Liver (tissue), 9 donors: ENCODE measurements around the gene PEX6. TPM values are rescaled to one million over a fixed set of nuclear protein-coding genes. Genes with fewer than 3 reads are reported as not detected.

Experiments
- DNase-seq: peaks from one replicate; pipeline ENCODE4 v3.0.0-alpha.2; 2017; ENCODE audit warnings: low spot score
- H3K27ac ChIP-seq, 2 donors: one replicate each; pipeline ENCODE4 v1.7.0; 2013; ENCODE audit warnings: inconsistent platforms in 2 of 2, low read length in 2 of 2, control low read depth in 1 of 2, low read depth in 1 of 2, mild to moderate bottlenecking in 1 of 2
- H3K27me3 ChIP-seq, 4 donors: one replicate each; pipeline versions ENCODE4 v1.6.1 to v1.7.0; 2013; ENCODE audit warnings: low read length in 3 of 4, inconsistent platforms in 1 of 4, mild to moderate bottlenecking in 1 of 4, moderate library complexity in 1 of 4; ENCODE audit not compliant: control insufficient read depth in 4 of 4, insufficient read depth in 4 of 4
- H3K36me3 ChIP-seq, 4 donors: one replicate each; pipeline versions ENCODE4 v1.6.1 to v1.7.0; 2013; ENCODE audit warnings: low read length in 3 of 4, mild to moderate bottlenecking in 3 of 4, low read depth in 1 of 4, moderate library complexity in 1 of 4; ENCODE audit not compliant: control insufficient read depth in 4 of 4, insufficient read depth in 3 of 4
- H3K4me1 ChIP-seq, 4 donors: one replicate each; pipeline versions ENCODE4 v1.6.1 to v1.7.0; 2013; ENCODE audit warnings: low read length in 3 of 4, mild to moderate bottlenecking in 3 of 4, moderate library complexity in 1 of 4; ENCODE audit not compliant: control insufficient read depth in 4 of 4, insufficient read depth in 4 of 4
- H3K4me3 ChIP-seq, 3 donors: one replicate each; pipeline versions ENCODE4 v1.6.1 to v1.7.0; 2013; ENCODE audit warnings: low read length in 3 of 3, control low read depth in 1 of 3, low read depth in 1 of 3, mild to moderate bottlenecking in 1 of 3
- H3K9ac ChIP-seq, 2 donors: one replicate each; pipeline ENCODE4 v1.7.0; 2013; ENCODE audit warnings: low read length in 2 of 2, mild to moderate bottlenecking in 2 of 2, moderate library complexity in 2 of 2, control low read depth in 1 of 2, low read depth in 1 of 2
- H3K9me3 ChIP-seq, 4 donors: one replicate each; pipeline versions ENCODE4 v1.6.1 to v1.7.0; 2013; ENCODE audit warnings: low read length in 3 of 4; ENCODE audit not compliant: control insufficient read depth in 4 of 4
- EGR1 ChIP-seq, 2 donors: IDR thresholded peaks; 2 replicates each; pipeline ENCODE4 v1.6.1; 2016 to 2018; ENCODE audit warnings: antibody characterized with exemption in 2 of 2, low read depth in 2 of 2
- FOXA1 ChIP-seq: IDR thresholded peaks from 2 replicates; pipeline ENCODE4 v1.6.1; 2016; ENCODE audit warnings: antibody characterized with exemption
- GABPA ChIP-seq, 2 donors: IDR thresholded peaks in 1 of 2; conservative IDR thresholded peaks in 1 of 2; 2 replicates each; pipeline ENCODE4 v1.6.1; 2016; ENCODE audit warnings: antibody characterized with exemption in 2 of 2, mild to moderate bottlenecking in 1 of 2, moderate library complexity in 1 of 2
- HNF4G ChIP-seq: IDR thresholded peaks from 2 replicates; pipeline ENCODE4 v1.6.1; 2016; ENCODE audit warnings: antibody characterized with exemption
- JUND ChIP-seq, 2 donors: IDR thresholded peaks; 2 replicates each; pipeline ENCODE4 v1.6.1; 2016; ENCODE audit warnings: antibody characterized with exemption in 2 of 2
- NR2F2 ChIP-seq: IDR thresholded peaks from 2 replicates; pipeline ENCODE4 v1.6.1; 2016; ENCODE audit warnings: antibody characterized with exemption
- REST ChIP-seq: IDR thresholded peaks from 2 replicates; pipeline ENCODE4 v1.6.1; 2016; ENCODE audit warnings: antibody characterized with exemption, mild to moderate bottlenecking
- SP1 ChIP-seq: IDR thresholded peaks from 2 replicates; pipeline ENCODE4 v1.6.1; 2018; ENCODE audit warnings: antibody characterized with exemption, mild to moderate bottlenecking
- TAF1 ChIP-seq: conservative IDR thresholded peaks from 2 replicates; pipeline ENCODE4 v1.6.1; 2016; ENCODE audit warnings: antibody characterized with exemption, mild to moderate bottlenecking
- YY1 ChIP-seq: IDR thresholded peaks from 2 replicates; pipeline ENCODE4 v1.6.1; 2016; ENCODE audit warnings: antibody characterized with exemption, mild to moderate bottlenecking
- ZBTB33 ChIP-seq: IDR thresholded peaks from 2 replicates; pipeline ENCODE4 v1.6.1; 2016; ENCODE audit warnings: antibody characterized with exemption
- WGBS: extraction: QIAGEN DNeasy Blood & Tissue Kit; methylation state at CpG from one replicate; pipeline ENCODE4 v1.1.7; 2013; 5-methylcytosine and 5-hydroxymethylcytosine counted together
- polyA plus RNA-seq, 2 donors: library from polyadenylated mRNA; stranded (reverse) in 1 of 2; unstranded in 1 of 2; fragments of 200-250 nt in 1 of 2; fragments of >200 nt in 1 of 2; fragmentation: Nextera tagmentation in 1 of 2; extraction: Ambion mirVana in 1 of 2; gene quantifications; one replicate each; pipeline versions ENCODE4 v1.2.1 to v1.2.3, GENCODE V29; 2013 to 2015
- total RNA-seq, 2 donors: library from RNA; depleted of rRNA; stranded (reverse); fragments of >200 nt; gene quantifications; one replicate each; pipeline ENCODE4 v1.2.3, GENCODE V29; 2014
- donor health status: healthy.
- donor health status: healthy.
- donor health status: healthy.
- donor health status: healthy.
- donor health status: healthy.

The PEX6 gene
- total and polyA plus RNA-seq, 4 donors, result 5.4 to 20.7 (median 15.2) TPM

DNA sequence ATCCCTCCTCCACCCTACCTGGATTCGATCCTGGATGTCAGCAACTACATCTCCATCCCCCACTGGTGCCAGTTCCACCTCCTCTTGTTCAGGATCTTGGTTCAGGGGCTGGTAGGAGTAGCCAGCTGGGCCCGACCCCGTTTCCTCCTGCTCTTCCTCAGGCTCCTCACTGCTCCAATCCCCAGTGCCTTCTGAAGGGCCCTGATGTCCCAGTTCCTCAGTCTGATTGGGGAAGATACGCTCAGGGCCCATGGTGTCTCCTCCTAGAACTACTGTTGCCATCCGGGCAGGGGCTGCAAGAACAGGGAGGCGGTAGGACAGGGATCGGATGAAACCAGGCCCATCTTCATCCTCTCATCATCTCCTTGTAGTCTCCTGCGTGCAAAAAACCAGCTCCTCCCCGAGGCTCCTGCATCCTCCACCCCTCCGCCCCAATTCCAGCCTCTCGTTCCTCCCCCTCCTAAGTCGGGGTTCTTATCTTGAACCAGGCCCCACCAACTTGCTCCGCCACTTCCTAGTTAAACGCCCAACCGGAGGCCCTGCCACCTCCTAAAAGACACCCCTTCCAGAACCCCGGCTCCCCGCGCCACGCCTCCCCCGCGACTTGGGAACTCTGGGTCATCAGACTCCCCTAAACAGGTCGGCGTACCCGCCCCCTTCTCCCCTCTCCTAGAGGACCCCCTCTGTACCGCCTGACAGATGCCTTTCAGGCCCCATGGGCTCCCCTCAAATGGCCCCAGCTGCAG lies 34.3 kb upstream of the PEX6 start:
- no peak for DNase-seq

DNA sequence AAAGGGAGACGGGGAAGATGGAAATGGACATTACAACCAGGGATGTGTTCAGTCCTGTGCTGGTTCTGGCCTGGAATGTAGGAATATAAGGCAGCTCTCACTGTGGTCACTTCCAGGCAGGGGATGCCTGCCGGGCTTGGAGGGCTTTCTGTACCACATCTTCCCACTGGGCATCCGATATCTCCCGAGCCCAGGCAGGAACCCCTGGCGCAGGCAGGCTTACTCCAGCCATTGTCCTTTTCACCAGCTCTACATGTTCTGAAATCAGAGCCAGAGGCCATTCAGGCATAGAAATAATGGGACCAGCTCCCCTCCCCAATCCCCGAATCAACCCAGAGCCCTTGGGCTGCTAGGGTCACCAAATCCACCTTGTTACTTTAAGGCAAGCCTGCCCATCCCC lies 33.4 kb upstream of the PEX6 start:
- H3K4me3 ChIP-seq, result no peak overlapping the region
- H3K36me3 ChIP-seq, result peaks cover 2 to 48% (median 24%) of the 10 kb centered on the region in 4 donors
- TF ChIP-seq FOXA1 (no peak), YY1 (no peak), ZBTB33 (no peak), REST (no peak), TAF1 (no peak), EGR1 (IDR thresholded peaks at IDR 0.05; ENCODE audit: low read depth in 2 of 2) (no peak), SP1 (no peak), GABPA (IDR thresholded peaks at IDR 0.05 in 1 of 2, conservative IDR thresholded peaks at IDR 0.05 in 1 of 2) (no peak), JUND (IDR thresholded peaks at IDR 0.05) (no peak)

More for the DNA sequence above, 34.3 kb upstream of the PEX6 start:
- H3K4me3 ChIP-seq, result peak overlapping the region; percentile 38 to 70 (median 60)
- peak overlapping the region; percentile 36 to 42 for H3K9ac ChIP-seq
- TF ChIP-seq NR2F2 (no peak), REST (no peak), JUND (IDR thresholded peaks at IDR 0.05) (no peak), ZBTB33 (no peak), HNF4G (no peak), EGR1 (IDR thresholded peaks at IDR 0.05; ENCODE audit: low read depth in 2 of 2) (no peak)
- WGBS, result 7% methylated on average over 25 of the region's 25 CpGs
- no peaks in the 10 kb centered on the region for H3K27me3 ChIP-seq
- H3K27ac ChIP-seq, result peak overlapping the region in 1 of 2 donors; percentile 55
- no peaks in the 10 kb centered on the region for H3K9me3 ChIP-seq
- H3K4me1 ChIP-seq, result peaks cover 3 to 36% (median 23%) of the 10 kb centered on the region in 4 donors
- H3K36me3 ChIP-seq, result peaks cover 2 to 48% (median 25%) of the 10 kb centered on the region in 4 donors

More for the DNA sequence above, 33.4 kb upstream of the PEX6 start:
- H3K27me3 ChIP-seq, result no peaks in the 10 kb centered on the region
- no peak overlapping the region for H3K27ac ChIP-seq
- no peak for DNase-seq
- H3K9ac ChIP-seq, result no peak overlapping the region
- no peaks in the 10 kb centered on the region for H3K9me3 ChIP-seq
- peaks cover 3 to 36% (median 23%) of the 10 kb centered on the region in 4 donors for H3K4me1 ChIP-seq
- WGBS, result 90% methylated on average over 6 of the region's 6 CpGs
